Measurements from ENCODE around the gene HOXA5. TPM values are rescaled to one million over a fixed set of nuclear protein-coding genes. Genes with fewer than 3 reads are reported as not detected.

Gene HOXA5
- total RNA-seq, 4 donors from 2014 or later = 3.6 to 8.2 (median 6.8) TPM

- DNase-seq = no peak
- H3K36me3 ChIP-seq = no peaks in the 10 kb centered on the region
- H3K4me1 ChIP-seq = peaks cover 25 to 74% (median 47%) of the 10 kb centered on the region in 3 donors
- H3K27me3 ChIP-seq = no peaks in the 10 kb centered on the region
- peak overlapping the region; percentile 70 to 91 (median 78) for H3K4me3 ChIP-seq
- H3K9me3 ChIP-seq = no peaks in the 10 kb centered on the region
- TF ChIP-seq CTCF (IDR thresholded peaks at IDR 0.05) (no peak), POLR2A (IDR thresholded peaks at IDR 0.05) (peak in 2 of 4 donors; percentile 36 to 65)
- H3K27ac ChIP-seq = peak overlapping the region; percentile 96 to 99 (median 99)
- intact Hi-C loops (cut with DNase I) = no loop called here
- 30 to 32% methylated on average over 20 to 32 of the region's 45 CpGs for WGBS, 2 donors
Observed at GRCh38 chr7:27115221-27116026, 28.1 kb downstream of the HOXA5 start.

- intact Hi-C loops (cut with DNase I) = no loop called here
- peak overlapping the region; percentile 70 to 91 (median 78) for H3K4me3 ChIP-seq
- H3K27ac ChIP-seq = peak overlapping the region; percentile 96 to 99 (median 99)
- no peaks in the 10 kb centered on the region for H3K36me3 ChIP-seq
- no peak for DNase-seq
- no peaks in the 10 kb centered on the region for H3K9me3 ChIP-seq
- peaks cover 28 to 74% (median 47%) of the 10 kb centered on the region in 3 donors for H3K4me1 ChIP-seq
- TF ChIP-seq POLR2A (IDR thresholded peaks at IDR 0.05) (no peak), CTCF (IDR thresholded peaks at IDR 0.05) (no peak)
- 27 to 29% methylated on average over 6 of the region's 6 CpGs for WGBS, 2 donors
- H3K27me3 ChIP-seq = no peaks in the 10 kb centered on the region
Observed at GRCh38 chr7:27114881-27115220, 28.6 kb downstream of the HOXA5 start.

GRCh38 chr7:27113991-27114769 is 29.3 kb downstream of the HOXA5 start:
- Histone ChIP-seq H3K27me3 (no peaks in the 10 kb centered on the region), H3K36me3 (no peaks in the 10 kb centered on the region), H3K4me3 (peak overlapping the region; percentile 70 to 91 (median 78)), H3K4me1 (peaks cover 22 to 74% (median 48%) of the 10 kb centered on the region in 3 donors), H3K27ac (peak overlapping the region; percentile 96 to 99 (median 99)), H3K9me3 (no peaks in the 10 kb centered on the region)
- no peak for DNase-seq
- intact Hi-C loops (cut with DNase I) = no loop called here
- WGBS, 2 donors = 8 to 12% methylated on average over 7 of the region's 26 CpGs
- peak in 1 of 4 donors; percentile 21 for TF ChIP-seq POLR2A (IDR thresholded peaks at IDR 0.05)
- TF ChIP-seq CTCF (IDR thresholded peaks at IDR 0.05) = no peak

GRCh38 chr7:27112955-27113949 is 30.2 kb downstream of the HOXA5 start:
- Histone ChIP-seq H3K27me3 (no peaks in the 10 kb centered on the region), H3K36me3 (no peaks in the 10 kb centered on the region), H3K4me3 (peak overlapping the region; percentile 70 to 91 (median 78)), H3K9me3 (no peaks in the 10 kb centered on the region), H3K27ac (peak overlapping the region; percentile 96 to 99 (median 99)), H3K4me1 (peaks cover 20 to 74% (median 47%) of the 10 kb centered on the region in 3 donors)
- TF ChIP-seq CTCF (IDR thresholded peaks at IDR 0.05) (no peak), POLR2A (IDR thresholded peaks at IDR 0.05) (peak in 2 of 4 donors; percentile 67 to 75)
- 12 to 30% methylated on average over 12 to 19 of the region's 57 CpGs for WGBS, 2 donors
- no peak for DNase-seq
- intact Hi-C loops (cut with DNase I) = no loop called here
